ENCODE results near the gene PHACTR4.

DNA sequence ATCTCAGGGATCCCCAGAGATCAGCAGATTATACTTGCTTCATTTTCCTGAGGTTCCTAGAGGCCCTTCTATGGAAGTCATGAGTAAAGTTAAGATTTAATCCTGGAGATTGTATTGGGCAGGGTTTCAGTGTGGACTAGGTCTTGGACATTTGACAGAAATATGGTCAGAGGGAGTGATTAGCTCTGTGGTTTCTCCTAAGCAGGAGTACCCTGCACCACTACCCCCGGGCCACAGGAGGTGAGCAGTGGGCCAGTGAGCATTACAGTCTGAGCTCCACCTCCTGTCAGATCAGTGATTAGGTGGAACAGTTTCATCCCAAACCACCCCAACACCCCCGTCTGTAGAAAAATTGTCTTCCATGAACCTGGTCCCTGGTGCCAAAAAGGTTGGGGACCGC lies 43.2 kb downstream of the PHACTR4 start:
- TF ChIP-seq, protein P1, sequence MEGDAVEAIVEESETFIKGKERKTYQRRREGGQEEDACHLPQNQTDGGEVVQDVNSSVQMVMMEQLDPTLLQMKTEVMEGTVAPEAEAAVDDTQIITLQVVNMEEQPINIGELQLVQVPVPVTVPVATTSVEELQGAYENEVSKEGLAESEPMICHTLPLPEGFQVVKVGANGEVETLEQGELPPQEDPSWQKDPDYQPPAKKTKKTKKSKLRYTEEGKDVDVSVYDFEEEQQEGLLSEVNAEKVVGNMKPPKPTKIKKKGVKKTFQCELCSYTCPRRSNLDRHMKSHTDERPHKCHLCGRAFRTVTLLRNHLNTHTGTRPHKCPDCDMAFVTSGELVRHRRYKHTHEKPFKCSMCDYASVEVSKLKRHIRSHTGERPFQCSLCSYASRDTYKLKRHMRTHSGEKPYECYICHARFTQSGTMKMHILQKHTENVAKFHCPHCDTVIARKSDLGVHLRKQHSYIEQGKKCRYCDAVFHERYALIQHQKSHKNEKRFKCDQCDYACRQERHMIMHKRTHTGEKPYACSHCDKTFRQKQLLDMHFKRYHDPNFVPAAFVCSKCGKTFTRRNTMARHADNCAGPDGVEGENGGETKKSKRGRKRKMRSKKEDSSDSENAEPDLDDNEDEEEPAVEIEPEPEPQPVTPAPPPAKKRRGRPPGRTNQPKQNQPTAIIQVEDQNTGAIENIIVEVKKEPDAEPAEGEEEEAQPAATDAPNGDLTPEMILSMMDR (IDR thresholded peaks at IDR 0.05): no peak
- no peak for TF ChIP-seq POLR2A (IDR thresholded peaks at IDR 0.05)
